Neural progenitor cell (in vitro differentiated cells): Measurements from ENCODE around the gene CBR1. TPM values are rescaled to one million over a fixed set of nuclear protein-coding genes. Genes with fewer than 3 reads are reported as not detected.

Experiments used
- DNase-seq: peaks from one replicate; pipeline ENCODE4 v3.0.0-alpha.2; 2016; ENCODE audit warnings: low spot score
- H2AFZ ChIP-seq: fragments of 200-600 bp; sonication (generic); replicated peaks from 2 replicates; pipeline ENCODE4 v1.6.1; 2016; ENCODE audit warnings: antibody characterized with exemption
- H3F3A ChIP-seq: fragments of 200-600 bp; sonication (generic); 2 replicates; pipeline ENCODE4 v1.6.1; 2016; ENCODE audit warnings: antibody characterized with exemption, low read depth
- H3K27ac ChIP-seq: fragments of 200-600 bp; sonication (generic); 2 replicates; pipeline ENCODE4 v1.5.1; 2016; ENCODE audit warnings: mild to moderate bottlenecking
- H3K27me3 ChIP-seq: fragments of 200-600 bp; sonication (generic); 2 replicates; pipeline ENCODE4 v1.6.1; 2016; ENCODE audit warnings: mild to moderate bottlenecking, moderate library complexity
- H3K36me3 ChIP-seq: fragments of 200-600 bp; sonication (generic); 2 replicates; pipeline ENCODE4 v1.5.1; 2016
- H3K4me1 ChIP-seq: fragments of 200-600 bp; sonication (generic); 2 replicates; pipeline ENCODE4 v1.6.1; 2016; ENCODE audit warnings: mixed run types
- H3K4me2 ChIP-seq: fragments of 200-600 bp; sonication (generic); 2 replicates; pipeline ENCODE4 v1.6.1; 2016
- H3K4me3 ChIP-seq: fragments of 200-600 bp; sonication (generic); 2 replicates; pipeline ENCODE4 v1.5.1; 2016
- H3K79me2 ChIP-seq: fragments of 200-600 bp; sonication (generic); 2 replicates; pipeline ENCODE4 v1.6.1; 2016; ENCODE audit warnings: low read depth
- H3K9ac ChIP-seq: fragments of 200-600 bp; sonication (generic); 2 replicates; pipeline ENCODE4 v1.6.1; 2016
- H3K9me3 ChIP-seq: fragments of 200-600 bp; sonication (generic); 2 replicates; pipeline ENCODE4 v1.5.1; 2016; ENCODE audit warnings: low read depth
- H4K20me1 ChIP-seq: fragments of 200-600 bp; sonication (generic); 2 replicates; pipeline ENCODE4 v1.6.1; 2016; ENCODE audit warnings: low read depth
- H3K27ac Mint-ChIP-seq: 3 replicates; pipeline ENCODE4 v1.8.0; 2021; ENCODE audit warnings: mixed read lengths
- H3K27me3 Mint-ChIP-seq: 2 replicates; pipeline ENCODE4 v1.8.0; 2022; ENCODE audit warnings: low read depth, mild to moderate bottlenecking, inconsistent platforms, moderate library complexity, mixed read lengths; ENCODE audit not compliant: insufficient read depth
- H3K36me3 Mint-ChIP-seq: 3 replicates; pipeline ENCODE4 v1.8.0; 2021; ENCODE audit warnings: mixed read lengths
- H3K4me1 Mint-ChIP-seq: 3 replicates; pipeline ENCODE4 v1.8.0; 2021; ENCODE audit warnings: mixed read lengths
- H3K4me3 Mint-ChIP-seq: 3 replicates; pipeline ENCODE4 v1.8.0; 2021; ENCODE audit warnings: mild to moderate bottlenecking, moderate library complexity, mixed read lengths
- H3K9me3 Mint-ChIP-seq: 3 replicates; pipeline ENCODE4 v1.8.0; 2020; ENCODE audit warnings: mixed read lengths
- EZH2 ChIP-seq: fragments of 200-600 bp; sonication (generic); IDR thresholded peaks from 2 replicates; pipeline ENCODE4 v1.6.1; 2017; ENCODE audit warnings: antibody characterized with exemption, mild to moderate bottlenecking, moderate library complexity
- EZH2phosphoT487 ChIP-seq: fragments of 200-600 bp; sonication (generic); IDR thresholded peaks from 2 replicates; pipeline ENCODE4 v1.6.1; 2017; ENCODE audit warnings: antibody characterized with exemption
- total RNA-seq: library from RNA; depleted of rRNA; stranded (reverse); fragments of >200 nt; gene quantifications from 2 replicates; pipeline ENCODE4 v1.2.3, GENCODE V29; 2015; ENCODE audit warnings: low replicate concordance
- TF ChIP-seq, protein P1 (sequence below): fragments of 200-600 bp; sonication (generic); IDR thresholded peaks from 2 replicates; pipeline ENCODE4 v1.5.1; 2017; ENCODE audit warnings: antibody characterized with exemption, mild to moderate bottlenecking

The CBR1 gene
- total RNA-seq, 1 donor from 2014 or later, result 24.9 TPM

DNA sequence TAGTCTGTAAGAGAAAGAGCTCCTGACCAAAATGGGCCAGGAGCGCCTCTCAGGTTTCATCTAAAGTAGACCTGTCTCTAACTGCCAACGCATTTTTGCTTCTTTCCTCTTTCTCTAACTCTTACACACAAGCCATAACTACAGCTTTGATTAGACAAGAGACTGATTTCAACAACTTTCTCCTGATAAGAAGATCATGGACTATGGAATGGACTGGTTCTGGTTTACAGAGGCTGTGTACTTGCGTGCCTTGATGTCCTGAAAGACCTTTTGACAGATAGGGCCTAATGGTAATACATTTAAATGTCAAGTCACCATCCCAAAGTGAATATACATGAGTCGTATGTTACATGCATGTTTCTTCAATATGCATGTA is 5.8 kb upstream of the CBR1 start:
- no peak overlapping the region for H3K27ac Mint-ChIP-seq
- H4K20me1 ChIP-seq, result no peaks in the 10 kb centered on the region
- no peak overlapping the region for H3K9ac ChIP-seq
- H3K9me3 Mint-ChIP-seq, result peaks cover 8% of the 10 kb centered on the region
- peaks cover 14% of the 10 kb centered on the region for H3K27me3 Mint-ChIP-seq
- no peaks in the 10 kb centered on the region for H3K27me3 ChIP-seq
- H3K4me2 ChIP-seq, result no peak overlapping the region
- H3K4me3 ChIP-seq, result no peak overlapping the region
- H3K4me1 Mint-ChIP-seq, result peaks cover under 1% of the 10 kb centered on the region
- no peaks in the 10 kb centered on the region for H3K36me3 ChIP-seq
- H3F3A ChIP-seq, result peaks cover 21% of the 10 kb centered on the region
- peaks cover 4% of the 10 kb centered on the region for H3K4me1 ChIP-seq
- TF ChIP-seq EZH2phosphoT487, result no peak
- TF ChIP-seq, protein P1, sequence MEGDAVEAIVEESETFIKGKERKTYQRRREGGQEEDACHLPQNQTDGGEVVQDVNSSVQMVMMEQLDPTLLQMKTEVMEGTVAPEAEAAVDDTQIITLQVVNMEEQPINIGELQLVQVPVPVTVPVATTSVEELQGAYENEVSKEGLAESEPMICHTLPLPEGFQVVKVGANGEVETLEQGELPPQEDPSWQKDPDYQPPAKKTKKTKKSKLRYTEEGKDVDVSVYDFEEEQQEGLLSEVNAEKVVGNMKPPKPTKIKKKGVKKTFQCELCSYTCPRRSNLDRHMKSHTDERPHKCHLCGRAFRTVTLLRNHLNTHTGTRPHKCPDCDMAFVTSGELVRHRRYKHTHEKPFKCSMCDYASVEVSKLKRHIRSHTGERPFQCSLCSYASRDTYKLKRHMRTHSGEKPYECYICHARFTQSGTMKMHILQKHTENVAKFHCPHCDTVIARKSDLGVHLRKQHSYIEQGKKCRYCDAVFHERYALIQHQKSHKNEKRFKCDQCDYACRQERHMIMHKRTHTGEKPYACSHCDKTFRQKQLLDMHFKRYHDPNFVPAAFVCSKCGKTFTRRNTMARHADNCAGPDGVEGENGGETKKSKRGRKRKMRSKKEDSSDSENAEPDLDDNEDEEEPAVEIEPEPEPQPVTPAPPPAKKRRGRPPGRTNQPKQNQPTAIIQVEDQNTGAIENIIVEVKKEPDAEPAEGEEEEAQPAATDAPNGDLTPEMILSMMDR, result no peak
- TF ChIP-seq EZH2, result no peak
- no peak overlapping the region for H3K27ac ChIP-seq
- H3K4me3 Mint-ChIP-seq, result no peak overlapping the region
- H3K9me3 ChIP-seq, result peaks cover 3% of the 10 kb centered on the region
- no peak for DNase-seq
- peaks cover 2% of the 10 kb centered on the region for H3K36me3 Mint-ChIP-seq
- H3K79me2 ChIP-seq, result peaks cover 9% of the 10 kb centered on the region
- no peak overlapping the region for H2AFZ ChIP-seq

DNA sequence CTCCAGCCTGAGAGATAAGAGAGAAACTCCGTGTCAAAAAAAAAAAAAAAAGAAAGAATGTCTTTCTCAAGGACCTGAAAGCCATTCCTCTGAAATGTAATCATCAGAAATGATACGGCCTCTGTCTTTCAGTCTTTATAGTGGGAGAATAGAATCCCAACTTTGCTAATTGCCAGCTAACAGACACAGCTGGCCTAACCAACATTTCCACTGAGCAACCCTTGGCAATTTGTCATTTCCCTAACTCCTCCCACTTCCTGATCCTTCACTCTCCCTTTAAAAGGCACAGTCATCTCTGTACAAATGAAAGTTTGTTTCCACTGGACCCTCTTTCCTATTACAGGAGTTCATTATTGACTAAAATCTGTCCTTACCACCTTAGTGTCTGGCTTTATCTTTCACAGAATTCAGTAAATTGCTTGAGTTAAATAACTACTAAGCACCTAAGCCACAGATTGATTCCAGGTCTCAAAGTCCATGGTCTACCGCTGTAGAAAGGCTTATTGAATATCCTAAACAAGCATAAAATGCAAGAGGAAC is 4.3 kb upstream of the CBR1 start:
- DNase-seq, result no peak
- H3K36me3 ChIP-seq, result no peaks in the 10 kb centered on the region
- peaks cover 7% of the 10 kb centered on the region for H3F3A ChIP-seq
- no peak overlapping the region for H2AFZ ChIP-seq
- Mint-ChIP-seq H3K36me3 (peaks cover 3% of the 10 kb centered on the region), H3K27me3 (peaks cover 14% of the 10 kb centered on the region), H3K9me3 (peaks cover 13% of the 10 kb centered on the region), H3K27ac (no peak overlapping the region), H3K4me1 (peaks cover under 1% of the 10 kb centered on the region), H3K4me3 (no peak overlapping the region)
- H3K4me1 ChIP-seq, result no peaks in the 10 kb centered on the region
- no peaks in the 10 kb centered on the region for H3K27me3 ChIP-seq
- H4K20me1 ChIP-seq, result no peaks in the 10 kb centered on the region
- H3K9me3 ChIP-seq, result peaks cover 6% of the 10 kb centered on the region
- H3K79me2 ChIP-seq, result no peaks in the 10 kb centered on the region
- H3K27ac ChIP-seq, result no peak overlapping the region
- no peak overlapping the region for H3K9ac ChIP-seq
- TF ChIP-seq EZH2 (no peak), EZH2phosphoT487 (no peak)
- no peak overlapping the region for H3K4me2 ChIP-seq
- no peak overlapping the region for H3K4me3 ChIP-seq

DNA sequence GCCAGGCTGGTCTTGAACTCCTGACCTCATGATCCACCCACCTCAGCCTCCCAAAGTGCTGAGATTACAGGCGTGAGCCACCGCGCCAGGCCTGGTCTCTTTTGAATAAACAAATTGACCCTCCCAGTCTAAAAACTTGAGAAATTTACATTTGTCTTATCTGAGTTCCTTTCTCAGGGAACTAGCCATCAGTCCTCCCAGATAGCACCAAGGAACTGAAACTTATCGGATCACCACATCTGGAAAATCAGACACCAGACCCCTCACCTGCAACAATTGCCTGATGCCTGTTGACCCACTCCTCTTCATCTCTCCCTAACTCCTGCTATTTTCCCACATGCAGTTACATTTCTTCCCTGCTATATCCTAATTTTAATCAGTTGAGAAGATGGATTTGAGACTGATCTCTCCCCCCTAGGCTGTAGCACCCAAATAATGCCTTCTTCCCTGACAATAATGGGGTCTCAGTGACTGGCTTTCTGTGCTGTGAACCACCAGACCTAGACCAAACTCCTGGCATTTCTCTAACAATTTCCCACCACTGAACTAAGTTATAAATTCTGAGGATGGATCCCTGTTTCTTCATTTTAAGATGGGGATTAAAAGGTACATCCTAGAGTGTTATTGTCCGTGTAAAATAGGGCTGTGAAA is 951 bp upstream of the CBR1 start:
- no peak overlapping the region for H3K4me3 ChIP-seq
- peaks cover 15% of the 10 kb centered on the region for H3K9me3 Mint-ChIP-seq
- H2AFZ ChIP-seq, result no peak overlapping the region

More for the DNA sequence above, 951 bp upstream of the CBR1 start:
- H3K27me3 ChIP-seq, result no peaks in the 10 kb centered on the region
- H4K20me1 ChIP-seq, result no peaks in the 10 kb centered on the region
- H3K36me3 ChIP-seq, result no peaks in the 10 kb centered on the region
- no peaks in the 10 kb centered on the region for H3K79me2 ChIP-seq
- H3K27ac Mint-ChIP-seq, result no peak overlapping the region
- H3K36me3 Mint-ChIP-seq, result peaks cover 5% of the 10 kb centered on the region
- no peak overlapping the region for H3K27ac ChIP-seq
- no peaks in the 10 kb centered on the region for H3F3A ChIP-seq
- H3K4me3 Mint-ChIP-seq, result no peak overlapping the region
- H3K27me3 Mint-ChIP-seq, result peaks cover 9% of the 10 kb centered on the region
- H3K9ac ChIP-seq, result no peak overlapping the region
- peaks cover 6% of the 10 kb centered on the region for H3K9me3 ChIP-seq
- DNase-seq, result no peak
- peaks cover 3% of the 10 kb centered on the region for H3K4me1 Mint-ChIP-seq
- no peaks in the 10 kb centered on the region for H3K4me1 ChIP-seq
- TF ChIP-seq, protein P1, result no peak
- no peak for TF ChIP-seq EZH2
- no peak for TF ChIP-seq EZH2phosphoT487
- H3K4me2 ChIP-seq, result no peak overlapping the region
